ENCODE results near the gene WNT7A.
"Not testable (repeated sequence)": the region's sequence is repeated elsewhere in the genome, so short reads cannot be mapped to it uniquely, and the experiment has no call there.

The WNT7A gene

DNA sequence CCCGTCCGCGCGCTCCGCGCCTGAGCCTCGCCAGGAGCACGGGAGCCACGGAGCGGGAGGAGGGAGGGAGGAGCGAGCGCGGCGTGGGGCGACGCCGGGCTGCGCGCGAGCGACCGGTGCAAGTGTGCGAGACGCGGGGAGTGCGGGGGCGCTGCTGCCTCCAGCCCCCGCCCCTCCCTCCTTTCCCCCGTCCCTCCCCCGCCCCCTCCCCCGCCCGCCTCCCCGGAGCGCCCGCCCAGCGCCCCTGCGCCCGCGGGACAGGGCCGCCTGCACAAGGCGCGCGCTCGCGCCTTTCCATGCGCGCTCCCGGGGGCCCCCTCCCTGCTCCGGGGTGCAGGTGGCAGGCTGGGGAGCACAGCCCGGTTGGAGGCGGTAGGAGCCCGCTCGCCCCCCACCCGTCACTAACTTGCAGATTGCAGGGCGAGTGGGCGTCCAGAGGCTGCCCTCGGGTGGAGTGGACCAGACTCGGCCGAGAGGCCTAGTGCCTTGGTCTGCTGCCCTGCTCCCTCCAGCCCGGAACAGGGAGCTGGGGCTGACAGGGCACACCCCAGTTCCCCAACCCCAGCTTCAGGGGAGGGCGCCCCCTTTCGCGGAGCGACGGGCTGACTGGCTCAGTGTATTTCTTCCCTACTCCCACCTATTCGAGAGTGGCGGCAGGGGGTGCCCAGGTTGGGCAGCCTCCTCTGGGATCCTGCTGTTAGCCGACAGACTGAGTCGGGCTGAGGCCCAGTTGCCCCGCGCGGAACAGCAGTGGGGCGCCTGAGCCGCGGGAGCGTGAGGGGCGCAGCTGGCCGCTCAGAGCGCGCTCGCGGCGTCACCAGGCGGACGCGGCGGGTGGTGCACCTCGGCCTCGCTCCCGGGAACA lies at the start of gene WNT7A:
TSS of gene WNT7A (minus strand) at position 126 of the 865 bp plus-strand sequence. CDS start 255 bp downstream, outside the sequence.
- no peak for DNase-seq (ENCODE audit: low read depth)

DNA sequence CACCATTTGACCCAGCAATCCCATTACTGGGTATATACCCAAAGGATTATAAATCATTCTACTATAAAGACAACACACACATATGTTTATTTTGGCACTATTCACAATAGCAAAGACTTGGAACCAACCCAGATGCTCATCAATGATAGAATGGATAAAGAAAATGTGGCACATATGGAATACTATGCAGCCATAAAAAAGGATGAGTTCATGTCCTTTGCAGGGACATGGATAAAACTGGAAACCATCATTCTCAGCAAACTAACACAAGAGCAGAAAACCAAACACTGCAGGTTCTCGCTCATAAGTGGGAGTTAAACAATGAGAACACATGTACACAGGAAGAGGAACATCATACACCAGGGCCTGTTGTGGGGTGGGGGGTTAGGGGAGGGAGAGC lies 48.9 kb upstream of the WNT7A start:
- DNase-seq (ENCODE audit: low read depth): not testable (repeated sequence)

DNA sequence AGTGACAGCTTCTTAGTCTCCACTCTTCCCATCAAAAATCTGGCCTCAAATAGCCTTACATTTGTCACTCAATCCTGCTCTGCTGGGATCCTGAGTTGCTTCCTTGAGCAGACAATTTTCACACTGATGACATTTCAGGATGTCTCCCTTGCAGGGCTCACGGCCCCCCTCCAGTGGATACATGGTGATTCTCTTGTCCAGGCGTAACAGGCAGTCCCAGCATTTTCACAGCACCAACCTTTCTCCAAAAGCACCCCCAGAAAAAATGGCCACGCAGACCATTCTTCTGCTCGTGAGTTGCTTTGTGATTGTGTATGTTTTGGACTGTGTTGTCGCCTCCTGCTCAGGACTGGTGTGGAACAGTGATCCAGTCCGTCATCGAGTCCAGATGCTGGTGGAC lies 47.4 kb upstream of the WNT7A start:
- no peak for DNase-seq (ENCODE audit: low read depth)

DNA sequence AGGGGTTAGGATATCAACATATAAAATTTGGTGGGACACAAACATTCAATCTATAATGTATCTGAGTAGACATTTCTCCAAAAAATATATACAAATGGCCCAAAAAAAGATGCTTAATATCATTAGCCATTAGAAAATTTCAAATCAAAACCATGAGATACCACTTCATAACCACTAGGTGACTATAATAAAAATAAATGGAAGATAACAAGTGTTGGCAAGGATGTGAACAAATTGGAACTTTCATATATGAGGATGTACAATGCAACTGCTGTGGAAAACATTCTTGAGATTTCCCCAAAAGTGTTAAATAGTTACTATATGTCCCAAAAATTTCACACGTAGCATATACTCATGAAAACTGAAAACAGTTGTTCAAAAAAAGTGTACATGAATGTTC lies 36.5 kb upstream of the WNT7A start:
- DNase-seq (ENCODE audit: low read depth): no peak

DNA sequence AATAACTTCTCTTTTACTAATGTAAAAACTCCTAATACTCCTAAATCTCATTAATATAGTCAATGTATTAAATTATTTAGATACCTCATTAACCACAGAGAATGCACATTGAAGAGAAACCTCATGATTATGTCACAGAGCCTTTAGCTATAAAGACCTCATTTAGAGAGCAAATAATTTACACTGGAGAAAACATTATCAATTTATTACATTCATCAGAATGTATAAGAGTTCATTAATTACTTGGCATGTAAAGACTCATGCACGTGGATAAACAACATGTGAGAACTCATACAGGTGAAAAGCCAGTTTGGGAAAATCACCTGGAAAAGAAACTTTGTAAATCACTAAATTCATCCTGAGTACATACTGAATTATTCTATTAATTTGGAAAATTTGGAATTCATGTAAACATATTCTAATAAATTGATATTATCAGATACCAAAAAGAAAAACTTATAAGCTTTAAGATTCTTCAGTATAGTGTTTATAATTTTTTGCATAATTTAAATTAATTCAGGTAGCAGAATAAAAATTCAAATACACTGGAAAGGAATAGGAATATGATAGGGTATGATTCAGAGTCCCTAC lies 22.9 kb upstream of the WNT7A start:
- no peak for DNase-seq (ENCODE audit: low read depth)

DNA sequence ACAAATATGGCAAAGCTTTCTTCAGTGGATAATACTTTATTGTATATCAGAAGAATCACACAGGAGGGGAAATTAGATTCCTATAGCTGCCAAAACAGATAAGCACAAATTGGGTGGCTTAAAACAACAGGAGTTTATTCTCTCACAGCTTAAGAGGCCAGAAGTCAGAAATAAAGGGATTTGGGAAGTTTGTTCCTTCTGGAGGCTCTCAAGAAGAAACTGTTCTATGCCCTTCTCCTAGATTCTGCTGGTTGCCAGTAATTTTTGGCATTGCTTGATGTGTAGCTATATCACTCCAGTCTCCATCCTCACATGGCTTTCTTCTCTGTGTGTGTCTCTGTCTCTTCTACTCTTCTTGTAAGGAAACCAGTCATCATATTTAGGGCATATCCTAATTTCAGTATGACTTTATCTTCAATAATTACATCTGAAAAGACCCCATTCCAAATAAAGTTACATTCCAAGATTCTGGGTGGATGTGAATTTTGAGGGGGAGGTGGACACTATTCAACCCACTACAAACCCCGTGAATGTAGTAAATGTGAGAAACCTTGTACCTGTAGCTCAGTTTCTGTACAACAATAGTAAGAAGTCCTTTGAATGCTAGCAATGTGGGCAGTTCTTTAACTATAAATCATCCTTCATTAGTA lies 22.2 kb upstream of the WNT7A start:
- no peak for DNase-seq (ENCODE audit: low read depth)

DNA sequence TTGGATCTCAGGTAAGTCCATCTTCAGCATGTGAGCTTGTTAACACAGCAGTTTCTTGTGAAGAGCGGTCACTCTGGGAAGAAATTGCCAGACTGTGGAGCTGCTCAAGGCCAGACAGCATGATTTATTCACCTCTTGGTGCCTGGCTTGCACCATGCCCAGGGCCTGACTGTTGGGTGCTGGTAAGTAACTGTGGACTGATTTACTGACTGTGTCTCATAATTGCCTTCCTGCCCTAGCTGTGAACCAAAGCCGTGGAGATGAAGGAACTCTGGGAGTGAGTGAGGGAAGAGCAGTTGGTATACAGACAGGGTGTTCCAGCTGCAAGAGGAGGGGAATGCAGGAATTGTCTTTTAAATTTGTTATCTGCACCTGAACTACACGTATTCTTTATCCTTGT lies 18.5 kb upstream of the WNT7A start:
- DNase-seq (ENCODE audit: low read depth): no peak

DNA sequence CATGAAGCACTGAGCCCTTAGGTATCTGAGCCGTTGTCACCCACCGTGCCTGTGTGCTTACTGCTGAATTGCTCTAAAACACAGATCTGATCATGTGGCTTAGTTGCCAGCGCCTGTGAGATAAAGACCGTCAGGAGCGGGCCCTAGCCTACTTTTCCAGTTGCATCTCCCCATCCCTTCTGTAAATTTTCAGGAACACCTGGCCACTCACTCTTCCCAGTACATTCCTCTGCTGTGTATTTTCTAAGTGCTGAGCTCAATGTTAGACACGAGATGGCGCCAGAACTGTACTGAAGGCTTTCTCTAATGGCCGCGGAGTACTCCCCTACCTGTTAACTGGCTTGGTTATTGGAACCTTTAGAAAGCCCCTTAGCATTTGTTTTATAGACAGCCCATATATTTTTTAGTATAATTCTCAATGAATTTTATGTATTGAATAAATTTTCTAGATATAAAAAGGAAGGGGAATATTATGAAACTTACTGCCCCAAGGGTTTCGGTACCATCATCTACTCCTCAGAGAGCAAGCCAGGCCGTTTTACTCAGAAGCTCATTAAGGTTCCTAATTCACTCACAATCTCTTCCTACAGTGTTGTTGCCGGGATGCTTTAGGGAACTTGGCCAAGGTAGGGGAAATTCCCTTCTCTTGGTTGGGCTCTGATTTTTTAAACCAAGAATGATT lies 16.7 kb upstream of the WNT7A start:
- peak; percentile 9 for DNase-seq (ENCODE audit: low read depth)

DNA sequence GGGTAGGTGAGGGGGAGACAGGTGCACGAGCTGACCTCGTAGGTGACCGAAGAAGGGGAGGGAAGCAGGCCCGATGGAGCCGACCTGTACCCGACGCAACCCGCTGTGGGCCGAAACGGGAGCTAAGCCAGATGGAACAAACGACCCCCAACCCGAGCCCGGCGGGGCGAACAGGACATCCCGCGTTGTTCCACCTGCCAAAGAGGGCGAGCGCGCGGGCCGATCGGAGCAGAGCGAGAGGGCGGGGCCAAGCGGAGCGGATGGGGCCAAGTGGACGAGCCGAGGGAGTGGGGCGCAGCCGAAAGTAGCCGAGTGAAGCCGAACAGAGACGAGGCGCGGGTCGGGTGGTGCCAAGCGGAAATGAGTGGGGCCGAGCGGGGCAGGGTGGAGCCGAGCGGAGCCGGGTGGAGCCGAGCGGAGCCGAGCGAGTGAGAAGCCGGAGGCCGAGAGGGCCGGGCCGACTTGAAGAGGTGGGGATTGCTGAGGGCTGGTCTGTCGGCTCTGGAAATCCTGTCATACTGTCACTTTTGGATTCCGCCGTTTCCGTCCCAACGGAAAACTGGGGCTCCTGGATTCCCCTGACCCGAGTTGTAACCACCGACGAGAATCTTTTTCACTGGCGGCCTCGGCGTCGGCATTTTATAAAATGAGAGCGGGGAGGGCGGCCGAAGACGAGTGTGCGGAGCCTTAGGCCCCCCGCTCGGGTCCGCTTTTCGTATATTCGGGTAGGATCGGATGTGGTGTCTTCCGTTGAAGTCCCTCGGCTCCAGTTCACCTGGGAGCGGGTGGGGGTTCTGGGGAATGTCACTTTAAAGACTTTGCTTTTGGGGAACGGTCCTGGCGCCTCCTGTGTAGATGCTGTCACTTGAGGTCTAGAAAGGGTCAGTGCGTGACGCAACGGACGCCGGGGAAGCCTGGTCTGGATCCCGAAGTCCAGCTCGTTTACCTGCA lies 15.6 kb upstream of the WNT7A start:
- DNase-seq (ENCODE audit: low read depth): peak; percentile 37

DNA sequence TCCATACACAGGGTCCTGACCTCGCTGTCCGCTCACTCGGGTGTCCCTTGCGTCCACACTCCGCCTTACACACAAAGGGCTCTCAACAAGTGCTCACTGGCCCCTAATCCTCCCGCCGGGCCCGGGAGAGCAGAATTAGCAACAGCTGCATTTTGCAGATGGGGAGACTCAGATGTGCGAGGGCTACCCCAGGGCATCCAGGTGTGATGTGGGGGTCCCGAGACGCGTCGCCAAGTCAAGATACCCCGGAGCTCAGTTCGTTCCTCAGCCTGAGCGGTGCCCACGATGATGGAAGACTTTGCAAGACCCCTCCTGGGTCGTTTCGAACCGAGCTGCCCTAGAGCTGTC lies 14.9 kb upstream of the WNT7A start:
- no peak for DNase-seq (ENCODE audit: low read depth)

DNA sequence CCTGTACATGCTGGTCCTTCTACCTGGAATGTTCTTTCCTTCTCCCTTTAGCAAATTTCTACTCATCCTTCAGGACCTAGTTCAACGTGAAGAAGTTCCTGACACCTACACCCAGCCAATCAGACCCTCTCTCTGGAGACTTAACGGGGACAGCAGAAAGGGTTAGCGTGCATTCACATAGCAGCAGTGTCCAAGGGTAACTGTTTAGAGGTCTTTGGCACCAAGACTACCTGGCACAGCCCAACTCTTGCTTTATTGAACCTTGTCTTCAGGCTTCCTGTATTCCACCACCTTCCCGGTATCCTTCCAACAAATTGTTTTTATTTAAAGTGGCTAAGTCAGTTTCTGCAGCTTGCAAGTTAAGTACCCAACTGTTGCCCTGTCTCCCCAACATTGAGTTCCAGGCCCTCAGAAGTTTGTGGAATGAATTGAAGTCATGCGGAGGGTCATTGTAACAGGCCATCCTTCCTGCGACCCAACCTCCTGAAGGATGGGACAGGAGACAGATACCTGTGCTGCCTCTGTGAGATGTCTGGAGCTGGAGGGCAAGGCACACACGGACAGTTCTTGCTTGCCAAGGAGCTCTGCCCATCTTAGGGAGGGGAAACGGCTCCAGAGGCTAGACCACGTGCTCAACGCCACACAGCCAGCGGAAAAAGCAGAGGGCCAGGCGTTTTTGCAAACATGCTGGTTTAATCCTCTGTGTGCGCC lies 14.4 kb upstream of the WNT7A start:
- no peak for DNase-seq (ENCODE audit: low read depth)

DNA sequence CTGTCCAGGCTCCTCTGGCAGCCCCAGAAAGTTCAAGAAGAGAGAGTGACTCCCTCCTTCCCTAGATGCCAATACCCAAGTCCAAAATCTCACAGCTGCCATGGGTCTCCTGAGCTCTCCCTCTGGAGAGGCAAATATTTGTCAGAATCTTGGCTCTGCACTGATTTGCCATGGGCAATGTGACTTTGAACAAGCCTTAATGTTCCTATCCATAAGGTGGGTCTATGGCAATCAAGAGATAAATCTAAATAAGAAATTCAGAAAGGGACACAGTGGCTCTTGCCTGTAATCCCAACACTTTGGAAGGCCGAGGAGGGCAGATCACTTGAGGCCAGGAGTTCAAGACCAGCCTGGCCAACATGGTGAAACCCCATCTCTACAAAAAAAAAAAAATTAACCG lies 12.4 kb upstream of the WNT7A start:
- no peak for DNase-seq (ENCODE audit: low read depth)

DNA sequence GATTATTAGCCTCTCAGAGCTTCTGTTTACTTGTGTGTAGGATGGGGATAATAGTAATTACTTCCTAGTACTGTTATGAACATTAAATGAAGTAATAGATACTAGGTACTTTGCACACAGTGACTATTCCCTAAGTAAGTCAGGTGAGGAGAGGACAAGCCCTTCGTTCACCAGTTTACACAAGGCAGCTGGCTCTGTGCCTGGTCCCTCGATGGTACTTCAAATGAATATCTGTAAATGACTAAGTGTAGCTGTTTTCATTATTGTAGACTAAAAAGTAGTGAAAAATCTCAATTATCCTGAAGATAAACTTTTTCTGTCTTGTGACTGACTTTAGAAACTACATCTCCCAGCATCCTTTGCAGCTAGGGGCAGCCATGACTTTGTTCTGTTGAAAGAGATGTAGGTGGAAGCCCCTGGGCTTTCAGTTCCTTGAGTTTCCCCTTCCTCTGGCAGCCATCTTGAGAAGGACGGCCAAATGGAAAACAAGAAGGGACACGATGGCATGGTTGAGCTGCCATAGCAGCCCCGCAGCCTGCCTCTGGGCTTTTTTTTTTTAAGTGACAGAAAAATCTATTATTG lies 11.7 kb upstream of the WNT7A start:
- DNase-seq (ENCODE audit: low read depth): no peak

DNA sequence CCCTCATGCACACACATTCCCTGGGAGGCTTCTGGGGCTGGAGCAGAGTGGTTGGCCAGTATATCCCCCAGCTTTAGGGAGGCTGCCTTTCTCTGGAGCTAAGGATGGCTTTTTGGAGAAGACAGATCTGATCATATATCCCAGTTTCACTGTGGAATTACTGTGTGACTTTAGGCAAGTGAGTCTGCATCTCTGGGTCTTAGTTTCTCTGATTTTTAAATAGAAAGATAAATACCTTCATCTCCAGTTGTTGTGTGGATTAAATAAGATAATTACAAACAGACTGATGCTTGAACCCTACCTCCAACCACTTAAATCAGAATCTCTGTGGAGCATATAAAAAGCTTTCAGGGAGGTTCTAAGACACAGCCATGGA lies 11.1 kb upstream of the WNT7A start:
- DNase-seq (ENCODE audit: low read depth): no peak

DNA sequence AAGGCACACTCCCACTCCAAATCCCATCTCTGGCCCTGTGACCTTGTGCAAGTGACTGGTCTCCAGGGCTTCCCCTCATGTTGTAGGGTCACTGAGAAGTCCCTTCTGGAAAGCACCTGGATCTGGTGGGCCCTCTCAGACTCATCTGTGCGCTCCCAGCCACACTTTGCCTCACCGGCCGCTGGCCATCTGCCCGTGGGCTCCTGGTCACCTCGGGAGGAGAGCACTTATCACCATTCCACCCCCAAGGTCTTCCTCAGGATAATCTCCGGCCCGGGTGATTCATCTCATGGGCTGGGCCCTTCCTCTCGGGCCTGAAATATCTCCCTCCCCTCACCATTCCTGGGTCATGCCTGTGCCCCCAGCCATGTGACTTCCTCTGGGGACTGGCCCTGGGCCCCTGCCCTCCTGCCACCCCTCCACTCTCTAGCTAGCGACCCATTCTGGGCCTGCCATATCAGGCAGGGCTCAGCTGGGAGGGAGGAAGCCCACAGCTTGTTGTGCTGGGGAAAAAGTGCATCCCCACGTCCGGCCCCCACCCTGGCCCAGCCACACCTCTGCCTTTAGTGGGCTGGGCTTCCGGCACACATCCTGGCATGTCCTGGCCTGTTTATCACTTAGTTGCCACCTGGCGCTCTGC lies 10.6 kb upstream of the WNT7A start:
- no peak for DNase-seq (ENCODE audit: low read depth)

DNA sequence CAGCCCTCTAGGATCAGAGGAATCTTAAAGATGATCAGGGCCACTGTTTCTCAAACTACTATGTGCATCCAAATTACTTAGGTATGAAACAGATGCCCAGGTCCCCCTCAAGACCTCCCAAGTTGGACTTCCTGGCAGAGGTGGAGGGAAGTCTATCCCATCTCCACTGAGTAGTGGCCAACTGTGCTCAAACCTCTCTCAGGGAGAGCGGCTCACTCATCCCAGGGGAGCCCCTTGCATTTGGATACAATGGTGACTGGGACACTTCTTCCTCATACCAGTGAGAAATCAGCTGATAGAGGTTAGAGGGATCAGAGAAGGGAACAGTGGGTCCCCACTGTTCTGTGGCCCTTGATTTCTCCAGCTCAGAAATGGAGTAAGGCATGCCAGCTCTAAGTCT lies 8.7 kb upstream of the WNT7A start:
- no peak for DNase-seq (ENCODE audit: low read depth)

DNA sequence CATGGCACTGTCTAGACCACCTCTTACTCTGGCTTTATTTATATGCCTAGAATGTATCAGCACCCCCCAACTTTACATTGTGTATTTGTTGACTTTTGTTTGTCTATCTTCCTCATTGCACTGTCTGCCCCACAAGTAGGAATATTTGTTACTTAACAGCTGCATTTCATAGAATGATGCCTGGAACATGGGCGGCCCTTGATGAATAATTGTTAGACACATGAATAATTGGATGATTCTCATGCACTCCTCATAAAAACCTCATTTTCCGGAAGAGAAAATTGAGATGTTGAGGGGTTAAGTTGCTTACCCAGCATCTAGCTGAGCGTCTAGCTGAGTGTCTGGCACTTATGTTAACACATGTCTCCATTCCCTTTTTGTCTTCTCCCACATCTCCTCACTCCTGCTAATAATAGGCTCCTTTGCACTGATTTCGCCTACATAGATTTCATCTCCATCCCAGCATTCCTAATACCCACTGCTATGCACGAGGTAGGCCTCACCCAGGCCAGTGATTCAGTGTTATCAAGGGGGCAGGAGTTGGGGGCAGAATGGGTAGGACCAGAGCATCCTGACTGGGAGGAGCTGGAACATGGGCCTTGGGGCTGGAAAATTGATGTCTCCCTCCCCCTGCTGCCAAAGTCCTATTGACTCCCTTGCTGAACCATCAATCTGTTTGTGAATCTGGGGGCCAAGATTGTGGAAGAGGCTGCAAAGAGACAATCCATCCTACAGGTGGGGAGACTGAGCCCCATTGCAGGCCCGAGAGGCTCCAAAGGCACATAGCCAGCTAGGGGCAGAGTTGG lies 7.8 kb upstream of the WNT7A start:
- no peak for DNase-seq (ENCODE audit: low read depth)

DNA sequence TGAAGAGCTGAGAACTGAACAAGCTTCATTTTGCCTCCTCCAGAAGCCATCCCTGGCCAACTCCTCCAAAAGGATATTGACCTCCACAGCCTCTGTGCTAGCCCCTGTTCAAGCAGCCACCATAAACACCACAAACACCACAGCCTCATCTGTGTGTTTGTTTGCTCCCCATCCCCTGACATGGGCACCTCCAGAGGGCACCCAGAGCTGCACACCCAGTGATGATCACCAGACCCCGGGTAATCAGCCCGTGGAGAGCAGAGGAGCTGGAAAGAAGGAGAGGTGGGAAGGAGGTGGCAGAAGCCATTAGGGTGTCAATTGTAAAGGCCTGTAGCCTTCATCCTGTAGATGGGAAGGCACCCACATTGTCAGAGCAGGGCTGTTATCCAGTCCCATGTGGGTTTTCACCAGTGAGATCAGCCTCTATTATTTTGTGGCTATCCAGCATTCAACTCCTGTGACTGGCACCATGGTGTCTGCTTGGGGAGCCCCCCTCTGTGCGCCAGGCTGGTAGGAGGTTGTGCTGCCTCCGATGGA lies 6.8 kb upstream of the WNT7A start:
- no peak for DNase-seq (ENCODE audit: low read depth)

DNA sequence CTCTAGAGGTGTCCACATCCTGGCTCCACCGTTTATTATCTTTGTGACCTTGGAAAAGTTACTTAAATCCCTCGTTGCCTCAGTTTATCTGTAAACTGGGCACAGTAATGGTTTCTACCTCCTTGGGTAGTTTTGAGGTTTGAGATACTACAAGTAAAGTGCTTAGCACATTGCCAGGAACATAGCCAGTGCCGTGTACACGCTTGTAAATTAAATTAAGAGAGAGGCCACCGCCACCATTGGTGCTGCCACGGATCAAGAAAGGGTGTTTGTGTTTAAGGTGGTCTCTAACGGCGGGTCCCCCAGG lies 5.8 kb upstream of the WNT7A start:
- DNase-seq (ENCODE audit: low read depth): no peak
